GM12878 (cell line): ENCODE measurements around the gene CNGA1. TPM values are rescaled to one million over a fixed set of nuclear protein-coding genes. Genes with fewer than 3 reads are reported as not detected.

Source experiments
- ASH2L ChIP-seq: fragments of 300-600, 200-600 bp; sonication (generic); IDR thresholded peaks from 2 replicates; pipeline ENCODE4 v1.6.1; 2017; ENCODE audit warnings: low read depth, mild to moderate bottlenecking, borderline replicate concordance
- CBFB ChIP-seq: IDR thresholded peaks from 2 replicates; pipeline ENCODE4 v1.6.1; 2016; ENCODE audit warnings: antibody characterized with exemption, low read depth
- CBX5 ChIP-seq: sonication (generic); IDR thresholded peaks from 2 replicates; pipeline ENCODE4 v1.6.1; 2016; ENCODE audit warnings: low read depth, moderate library complexity, mild to moderate bottlenecking, inconsistent platforms
- ESRRA ChIP-seq: IDR thresholded peaks from 2 replicates; pipeline ENCODE4 v1.6.1; 2012; ENCODE audit warnings: mild to moderate bottlenecking, low read length, improper control_type of control experiment
- IKZF1 ChIP-seq: fragments of 450-650 bp; conservative IDR thresholded peaks from 2 replicates; pipeline ENCODE4 v1.6.1; 2017; ENCODE audit warnings: antibody characterized with exemption, mild to moderate bottlenecking
- IRF3 ChIP-seq: fragments of 450-650 bp; IDR thresholded peaks from 2 replicates; pipeline ENCODE4 v1.6.1; 2014; ENCODE audit warnings: mild to moderate bottlenecking
- JUND ChIP-seq: IDR thresholded peaks from 2 replicates; pipeline ENCODE4 v1.6.1; 2012; ENCODE audit warnings: low read depth, mild to moderate bottlenecking, low read length, improper control_type of control experiment, moderate library complexity
- MYB ChIP-seq: fragments of 150-350 bp; IDR thresholded peaks from 2 replicates; pipeline ENCODE4 v1.6.1; 2014; ENCODE audit warnings: mild to moderate bottlenecking, low read depth, low read length, borderline replicate concordance
- POU2F2 ChIP-seq: IDR thresholded peaks from 3 replicates; pipeline ENCODE4 v1.6.1; 2011; ENCODE audit warnings: low read depth, mild to moderate bottlenecking, low read length, borderline replicate concordance
- RCOR1 ChIP-seq: conservative IDR thresholded peaks from 2 replicates; pipeline ENCODE4 v1.6.1; 2012; ENCODE audit warnings: low read depth, low read length, improper control_type of control experiment
- SREBF2 ChIP-seq: IDR thresholded peaks from 2 replicates; pipeline ENCODE4 v1.6.1; 2012; ENCODE audit warnings: mild to moderate bottlenecking, low read length
- SUZ12 ChIP-seq: fragments of 200-600 bp; sonication (generic); IDR thresholded peaks from one replicate; pipeline ENCODE4 v1.6.1; 2018; ENCODE audit warnings: antibody characterized with exemption, mild to moderate bottlenecking; ENCODE audit not compliant: unreplicated experiment
- WRNIP1 ChIP-seq: IDR thresholded peaks from 2 replicates; pipeline ENCODE4 v1.6.1; 2011; ENCODE audit warnings: low read depth, low read length, improper control_type of control experiment, borderline replicate concordance
- ZNF217 ChIP-seq: fragments of 450-650 bp; IDR thresholded peaks from 2 replicates; pipeline ENCODE4 v1.6.1; 2017; ENCODE audit warnings: antibody characterized with exemption, mild to moderate bottlenecking
- ZNF274 ChIP-seq: IDR thresholded peaks from one replicate; pipeline ENCODE4 v1.8.0; 2011; ENCODE audit not compliant: insufficient read length, insufficient read depth
- polyA plus RNA-seq, 11 experiments: library from polyadenylated mRNA; depleted of rRNA in 4 of 11; unstranded in 6 of 11; stranded (reverse) in 5 of 11; fragments of >200 nt; fragmentation: Nextera tagmentation in 4 of 11; fragmentation: Illumina TruSeq in 1 of 11; extraction: Ambion mirVana in 4 of 11; extraction: Trizol in 1 of 11; gene quantifications; 1 replicate in 1 of 11; 2 replicates in 10 of 11; pipeline versions ENCODE4 v1.2.1 to v1.2.3, GENCODE V29; 2011 to 2016; ENCODE audit warnings: inconsistent platforms in 2 of 11, missing spikeins in 2 of 11, low read depth in 1 of 11
- total RNA-seq, 4 experiments: library from RNA; depleted of rRNA in 3 of 4; stranded (reverse); fragments of >200 nt in 3 of 4; fragmentation: Illumina TruSeq in 1 of 4; extraction: Trizol in 1 of 4; gene quantifications; 2 replicates each; pipeline versions ENCODE4 v1.2.1 to v1.2.3, GENCODE V29; 2013 to 2021
- TF ChIP-seq, protein P1 (sequence below): fragments of 450-650 bp; IDR thresholded peaks from 2 replicates; pipeline ENCODE4 v1.6.1; 2017; ENCODE audit warnings: low read depth, mild to moderate bottlenecking, moderate library complexity
- TF ChIP-seq, protein P2 (sequence below), 3 experiments: IDR thresholded peaks in 2 of 3; conservative IDR thresholded peaks in 1 of 3; 2 replicates each; pipeline ENCODE4 v1.5.1; 2011; ENCODE audit warnings: low read depth in 3 of 3, low read length in 3 of 3, mild to moderate bottlenecking in 3 of 3, control low read depth in 2 of 3, moderate library complexity in 2 of 3, inconsistent platforms in 1 of 3, mixed read lengths in 1 of 3; ENCODE audit not compliant: control insufficient read depth in 2 of 3, insufficient read depth in 1 of 3; ENCODE audit errors: extremely low read depth in 1 of 3

Gene CNGA1
- total and polyA plus RNA-seq, 10 of the 15 experiments (the other 5 are each of a cell fraction or from before 2014, with no cell fraction given): 0.38 to 14.2 (median 5.1) TPM

GRCh38 chr4:48042979-48043461 lies 26.5 kb upstream of the CNGA1 start (continued):
- TF ChIP-seq, protein P1, sequence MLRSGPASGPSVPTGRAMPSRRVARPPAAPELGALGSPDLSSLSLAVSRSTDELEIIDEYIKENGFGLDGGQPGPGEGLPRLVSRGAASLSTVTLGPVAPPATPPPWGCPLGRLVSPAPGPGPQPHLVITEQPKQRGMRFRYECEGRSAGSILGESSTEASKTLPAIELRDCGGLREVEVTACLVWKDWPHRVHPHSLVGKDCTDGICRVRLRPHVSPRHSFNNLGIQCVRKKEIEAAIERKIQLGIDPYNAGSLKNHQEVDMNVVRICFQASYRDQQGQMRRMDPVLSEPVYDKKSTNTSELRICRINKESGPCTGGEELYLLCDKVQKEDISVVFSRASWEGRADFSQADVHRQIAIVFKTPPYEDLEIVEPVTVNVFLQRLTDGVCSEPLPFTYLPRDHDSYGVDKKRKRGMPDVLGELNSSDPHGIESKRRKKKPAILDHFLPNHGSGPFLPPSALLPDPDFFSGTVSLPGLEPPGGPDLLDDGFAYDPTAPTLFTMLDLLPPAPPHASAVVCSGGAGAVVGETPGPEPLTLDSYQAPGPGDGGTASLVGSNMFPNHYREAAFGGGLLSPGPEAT: peak; percentile 57; the same call in 1 of the 2 replicates
- TF ChIP-seq ESRRA (no peak), WRNIP1 (no peak), RCOR1 (no peak), POU2F2 (no peak), IRF3 (no peak), SUZ12 (no peak), CBX5 (no peak), JUND (no peak), CBFB (peak; percentile 40; the same call in 1 of the 2 replicates), ZNF274 (no peak), IKZF1 (peak; percentile 54; the same call in 1 of the 2 replicates), ASH2L (no peak), SREBF2 (no peak), MYB (no peak), ZNF217 (no peak)
- TF ChIP-seq, protein P2, sequence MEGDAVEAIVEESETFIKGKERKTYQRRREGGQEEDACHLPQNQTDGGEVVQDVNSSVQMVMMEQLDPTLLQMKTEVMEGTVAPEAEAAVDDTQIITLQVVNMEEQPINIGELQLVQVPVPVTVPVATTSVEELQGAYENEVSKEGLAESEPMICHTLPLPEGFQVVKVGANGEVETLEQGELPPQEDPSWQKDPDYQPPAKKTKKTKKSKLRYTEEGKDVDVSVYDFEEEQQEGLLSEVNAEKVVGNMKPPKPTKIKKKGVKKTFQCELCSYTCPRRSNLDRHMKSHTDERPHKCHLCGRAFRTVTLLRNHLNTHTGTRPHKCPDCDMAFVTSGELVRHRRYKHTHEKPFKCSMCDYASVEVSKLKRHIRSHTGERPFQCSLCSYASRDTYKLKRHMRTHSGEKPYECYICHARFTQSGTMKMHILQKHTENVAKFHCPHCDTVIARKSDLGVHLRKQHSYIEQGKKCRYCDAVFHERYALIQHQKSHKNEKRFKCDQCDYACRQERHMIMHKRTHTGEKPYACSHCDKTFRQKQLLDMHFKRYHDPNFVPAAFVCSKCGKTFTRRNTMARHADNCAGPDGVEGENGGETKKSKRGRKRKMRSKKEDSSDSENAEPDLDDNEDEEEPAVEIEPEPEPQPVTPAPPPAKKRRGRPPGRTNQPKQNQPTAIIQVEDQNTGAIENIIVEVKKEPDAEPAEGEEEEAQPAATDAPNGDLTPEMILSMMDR (IDR thresholded peaks at IDR 0.05 in 2 of 3, conservative IDR thresholded peaks at IDR 0.05 in 1 of 3; ENCODE audit: control insufficient read depth in 2 of 3, extremely low read depth in 1 of 3, insufficient read depth in 1 of 3, low read depth in 3 of 3, low read length in 3 of 3): no peak
